CD14-positive monocyte (primary cell): Measurements from ENCODE around the gene RBM12. TPM values are rescaled to one million over a fixed set of nuclear protein-coding genes. Genes with fewer than 3 reads are reported as not detected.
A peak's percentile ranks its signal among the peaks of the same experiment; 100 is the strongest.
"Not testable (repeated sequence)": the region's sequence is repeated elsewhere in the genome, so short reads cannot be mapped to it uniquely, and the experiment has no call there.

Source experiments
- DNase-seq, 3 donors: peaks; one replicate each; pipeline ENCODE4 v3.0.0-alpha.2; 2011 to 2022
- H2AFZ ChIP-seq: 2 replicates; pipeline ENCODE4 v1.6.0; 2012; ENCODE audit warnings: mild to moderate bottlenecking, low read depth, low read length, inconsistent platforms; ENCODE audit not compliant: insufficient read depth, poor library complexity, severe bottlenecking
- H3K27ac ChIP-seq, 2 donors: 1 replicate in 1 of 2; 2 replicates in 1 of 2; pipeline ENCODE4 v1.5.1; 2012 to 2013; ENCODE audit warnings: low read length in 2 of 2, control low read depth in 1 of 2, inconsistent platforms in 1 of 2, low read depth in 1 of 2, mild to moderate bottlenecking in 1 of 2
- H3K27me3 ChIP-seq, 2 donors: one replicate each; pipeline versions ENCODE4 v1.6.0 to v1.6.1; 2011 to 2013; ENCODE audit warnings: low read length in 2 of 2; ENCODE audit not compliant: control insufficient read depth in 2 of 2, insufficient read depth in 2 of 2
- H3K36me3 ChIP-seq, 2 donors: replicated peaks in 1 of 2; 1 replicate in 1 of 2; 2 replicates in 1 of 2; pipeline versions ENCODE4 v1.5.1 to v1.6.1; 2012 to 2013; ENCODE audit warnings: low read length in 2 of 2, control low read depth in 1 of 2, inconsistent platforms in 1 of 2, mild to moderate bottlenecking in 1 of 2; ENCODE audit not compliant: insufficient read depth in 2 of 2, control insufficient read depth in 1 of 2
- H3K4me1 ChIP-seq, 2 donors: 1 replicate in 1 of 2; 2 replicates in 1 of 2; pipeline versions ENCODE4 v1.5.1 to v1.6.1; 2012 to 2013; ENCODE audit warnings: low read length in 2 of 2, control low read depth in 1 of 2, inconsistent platforms in 1 of 2, mild to moderate bottlenecking in 1 of 2, moderate library complexity in 1 of 2; ENCODE audit not compliant: insufficient read depth in 2 of 2, control insufficient read depth in 1 of 2
- H3K4me2 ChIP-seq: replicated peaks from 2 replicates; pipeline ENCODE3; 2012; ENCODE audit warnings: low read length, moderate library complexity, mild to moderate bottlenecking; ENCODE audit not compliant: poor library complexity, severe bottlenecking; ENCODE audit errors: extremely low read depth
- H3K4me3 ChIP-seq, 3 experiments: fragments of 200-600 bp in 1 of 3; sonication (generic) in 1 of 3; replicated peaks in 1 of 3; 1 replicate in 2 of 3; 2 replicates in 1 of 3; pipeline ENCODE4 v1.5.1; 2011 to 2013; ENCODE audit warnings: low read length in 3 of 3, mild to moderate bottlenecking in 3 of 3, control low read depth in 2 of 3, low read depth in 2 of 3, inconsistent platforms in 1 of 3, moderate library complexity in 1 of 3
- H3K79me2 ChIP-seq: 2 replicates; pipeline ENCODE4 v1.6.0; 2012; ENCODE audit warnings: mild to moderate bottlenecking, control low read depth, inconsistent platforms, low read length, moderate library complexity; ENCODE audit not compliant: insufficient read depth
- H3K9ac ChIP-seq: 2 replicates; pipeline ENCODE4 v1.6.0; 2017; ENCODE audit warnings: low read length, mild to moderate bottlenecking; ENCODE audit not compliant: insufficient read depth, poor library complexity, severe bottlenecking
- H3K9me3 ChIP-seq, 2 donors: replicated peaks in 1 of 2; 1 replicate in 1 of 2; 2 replicates in 1 of 2; pipeline versions ENCODE4 v1.5.1 to v1.6.1; 2012 to 2013; ENCODE audit warnings: low read length in 2 of 2, control low read depth in 1 of 2; ENCODE audit not compliant: control insufficient read depth in 1 of 2, insufficient read depth in 1 of 2
- H4K20me1 ChIP-seq: 2 replicates; pipeline ENCODE4 v1.6.0; 2012; ENCODE audit warnings: mild to moderate bottlenecking, low read length, control low read depth, moderate library complexity; ENCODE audit not compliant: insufficient read depth
- H3K27ac Mint-ChIP-seq, 7 donors: one replicate each; pipeline ENCODE4 v1.8.0; 2020; ENCODE audit warnings: mild to moderate bottlenecking in 7 of 7, mixed read lengths in 7 of 7, moderate library complexity in 6 of 7, inconsistent platforms in 2 of 7
- H3K27me3 Mint-ChIP-seq, 3 donors: one replicate each; pipeline ENCODE4 v1.8.0; 2021 to 2022; ENCODE audit warnings: low read depth in 3 of 3, mild to moderate bottlenecking in 3 of 3, mixed read lengths in 3 of 3, moderate library complexity in 3 of 3, inconsistent platforms in 1 of 3
- H3K36me3 Mint-ChIP-seq, 2 donors: one replicate each; pipeline ENCODE4 v1.8.0; 2020; ENCODE audit warnings: mixed read lengths in 2 of 2, inconsistent platforms in 1 of 2, mild to moderate bottlenecking in 1 of 2
- H3K4me1 Mint-ChIP-seq: one replicate; pipeline ENCODE4 v1.8.0; 2020; ENCODE audit warnings: mild to moderate bottlenecking, mixed read lengths
- H3K4me3 Mint-ChIP-seq, 2 donors: one replicate each; pipeline ENCODE4 v1.8.0; 2020; ENCODE audit warnings: mild to moderate bottlenecking in 2 of 2, mixed read lengths in 2 of 2, moderate library complexity in 1 of 2
- H3K9me3 Mint-ChIP-seq, 7 donors: one replicate each; pipeline ENCODE4 v1.8.0; 2020 to 2022; ENCODE audit warnings: mixed read lengths in 7 of 7, mild to moderate bottlenecking in 6 of 7, moderate library complexity in 6 of 7, inconsistent platforms in 2 of 7
- WGBS: methylation state at CpG from one replicate; pipeline ENCODE4 v1.1.5; 2013; ENCODE audit warnings: missing lambda C conversion rate; ENCODE audit not compliant: insufficient coverage; 5-methylcytosine and 5-hydroxymethylcytosine counted together
- intact Hi-C, 2 donors: fragments of 100-400 bp; cut with micrococcal nuclease; formaldehyde crosslinking; loops; one replicate each; pipeline versions ENCODE4 v1.15.0 to v1.15.1; 2023
- polyA plus RNA-seq, 3 donors: library from polyadenylated mRNA; depleted of rRNA in 1 of 3; unstranded in 2 of 3; stranded (reverse) in 1 of 3; fragments of 300-500 nt in 2 of 3; fragments of >200 nt in 1 of 3; fragmentation: Illumina TruSeq in 2 of 3; gene quantifications; 1 replicate in 2 of 3; 2 replicates in 1 of 3; pipeline ENCODE4 v1.2.3, GENCODE V29; 2012 to 2021
- TF ChIP-seq, protein P1 (sequence below): fragments of 200-600 bp; IDR thresholded peaks from one replicate; pipeline ENCODE4 v1.8.0; 2022; ENCODE audit warnings: antibody characterized with exemption, mild to moderate bottlenecking

RBM12 gene
- polyA plus RNA-seq, 3 donors = 21.5 to 32.8 (median 30.4) TPM

DNA sequence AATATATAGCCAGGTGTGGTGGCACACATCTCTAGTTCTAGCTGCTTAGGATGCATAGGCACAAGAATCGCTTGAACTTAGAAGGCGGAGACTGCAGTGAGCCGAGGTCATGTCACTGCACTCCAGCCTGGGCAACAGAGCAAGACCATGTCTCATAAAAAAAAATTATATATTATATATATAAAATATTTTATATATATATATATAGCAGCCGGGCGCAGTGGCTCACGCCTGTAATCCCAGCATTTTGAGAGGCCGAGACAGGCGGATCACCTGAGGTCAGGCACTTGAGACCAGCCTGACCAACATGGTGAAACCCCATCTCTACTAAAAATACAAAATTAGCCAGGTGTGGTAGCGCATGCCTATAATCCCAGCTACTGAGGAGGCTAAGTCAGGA, 20.7 kb upstream of the RBM12 start:
- H3K9ac ChIP-seq, H3K4me2 ChIP-seq, H3K9me3 Mint-ChIP-seq, H3K4me3 ChIP-seq, H3K27ac Mint-ChIP-seq, H4K20me1 ChIP-seq, H3K4me1 Mint-ChIP-seq, DNase-seq, H2AFZ ChIP-seq, H3K27me3 Mint-ChIP-seq, intact Hi-C loops, H3K9me3 ChIP-seq, H3K4me3 Mint-ChIP-seq, H3K4me1 ChIP-seq, H3K27ac ChIP-seq, H3K79me2 ChIP-seq, H3K27me3 ChIP-seq: not testable (repeated sequence)
- H3K36me3 Mint-ChIP-seq = peaks cover 35 to 60% of the 10 kb centered on the region in 2 donors
- H3K36me3 ChIP-seq = peaks cover 32 to 45% of the 10 kb centered on the region in 2 donors
- WGBS = no CpG with 5 or more reads among the region's 9 CpGs

DNA sequence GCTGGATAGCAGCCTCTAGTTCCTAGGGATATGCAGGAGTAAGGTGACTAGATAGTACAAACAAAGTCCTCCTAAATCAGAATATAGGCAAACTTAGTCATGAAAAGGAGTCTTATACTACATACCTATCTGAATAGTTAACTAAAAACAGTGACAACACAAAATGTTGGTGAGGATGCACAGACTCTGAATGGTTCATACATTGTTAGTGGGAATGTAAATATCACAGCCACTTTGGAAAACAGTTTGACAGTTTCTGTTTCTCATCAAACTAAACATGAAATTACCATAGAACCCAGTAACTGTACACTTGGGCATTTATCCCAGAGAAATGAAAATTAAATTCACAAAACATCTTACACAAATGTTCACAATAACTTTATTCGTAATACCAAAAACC, 17.3 kb upstream of the RBM12 start:
- Histone ChIP-seq H3K27me3 (no peaks in the 10 kb centered on the region), H3K4me3 (no peak overlapping the region), H3K9ac (no peak overlapping the region), H3K4me1 (peaks cover 11 to 17% of the 10 kb centered on the region in 2 donors), H3K79me2 (no peaks in the 10 kb centered on the region), H3K9me3 (no peaks in the 10 kb centered on the region), H3K27ac (no peak overlapping the region), H2AFZ (no peak overlapping the region), H3K36me3 (peaks cover 5 to 11% of the 10 kb centered on the region in 2 donors), H3K4me2 (no peak overlapping the region), H4K20me1 (no peaks in the 10 kb centered on the region)
- DNase-seq = no peak
- Mint-ChIP-seq H3K27me3 (peaks cover 0 to 1% (median 0%) of the 10 kb centered on the region in 3 donors), H3K9me3 (peaks cover 0 to 4% (median 0%) of the 10 kb centered on the region in 7 donors), H3K4me3 (no peak overlapping the region), H3K36me3 (peaks cover 19 to 50% of the 10 kb centered on the region in 2 donors), H3K27ac (peak overlapping the region in 1 of 7 donors; percentile 63), H3K4me1 (peaks cover 15% of the 10 kb centered on the region)
- TF ChIP-seq, protein P1, sequence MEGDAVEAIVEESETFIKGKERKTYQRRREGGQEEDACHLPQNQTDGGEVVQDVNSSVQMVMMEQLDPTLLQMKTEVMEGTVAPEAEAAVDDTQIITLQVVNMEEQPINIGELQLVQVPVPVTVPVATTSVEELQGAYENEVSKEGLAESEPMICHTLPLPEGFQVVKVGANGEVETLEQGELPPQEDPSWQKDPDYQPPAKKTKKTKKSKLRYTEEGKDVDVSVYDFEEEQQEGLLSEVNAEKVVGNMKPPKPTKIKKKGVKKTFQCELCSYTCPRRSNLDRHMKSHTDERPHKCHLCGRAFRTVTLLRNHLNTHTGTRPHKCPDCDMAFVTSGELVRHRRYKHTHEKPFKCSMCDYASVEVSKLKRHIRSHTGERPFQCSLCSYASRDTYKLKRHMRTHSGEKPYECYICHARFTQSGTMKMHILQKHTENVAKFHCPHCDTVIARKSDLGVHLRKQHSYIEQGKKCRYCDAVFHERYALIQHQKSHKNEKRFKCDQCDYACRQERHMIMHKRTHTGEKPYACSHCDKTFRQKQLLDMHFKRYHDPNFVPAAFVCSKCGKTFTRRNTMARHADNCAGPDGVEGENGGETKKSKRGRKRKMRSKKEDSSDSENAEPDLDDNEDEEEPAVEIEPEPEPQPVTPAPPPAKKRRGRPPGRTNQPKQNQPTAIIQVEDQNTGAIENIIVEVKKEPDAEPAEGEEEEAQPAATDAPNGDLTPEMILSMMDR = no peak
- no CpG with 5 or more reads among the region's 1 CpG for WGBS
- intact Hi-C loops = no loop called here
